KOPT-K1 (cell line): ENCODE measurements around the gene PLEKHO2.
A peak's percentile ranks its signal among the peaks of the same experiment; 100 is the strongest.

Source experiments
- H3K27ac ChIP-seq: fragments of 200-600 bp; sonication (generic); 2 replicates; pipeline ENCODE4 v1.5.1; 2016; ENCODE audit warnings: antibody characterized with exemption, mild to moderate bottlenecking, low read depth, low read length; ENCODE audit not compliant: poor library complexity, severe bottlenecking
- H3K36me3 ChIP-seq: fragments of 200-600 bp; sonication (generic); 2 replicates; pipeline ENCODE4 v1.5.1; 2017; ENCODE audit warnings: antibody characterized with exemption, mild to moderate bottlenecking, low read length, moderate library complexity; ENCODE audit not compliant: insufficient read depth
- H3K9me3 ChIP-seq: fragments of 200-600 bp; sonication (generic); 2 replicates; pipeline ENCODE4 v1.5.1; 2017; ENCODE audit warnings: antibody characterized with exemption, low read length, mild to moderate bottlenecking; ENCODE audit not compliant: insufficient read depth, poor library complexity, severe bottlenecking

The PLEKHO2 gene

GRCh38 chr15:64861331-64861730, 19.6 kb downstream of the PLEKHO2 start:
- peaks cover 86% of the 10 kb centered on the region for H3K36me3 ChIP-seq
- no peaks in the 10 kb centered on the region for H3K9me3 ChIP-seq
- H3K27ac ChIP-seq = no peak overlapping the region

GRCh38 chr15:64861960-64862359, 20.2 kb downstream of the PLEKHO2 start:
- Histone ChIP-seq H3K36me3 (peaks cover 86% of the 10 kb centered on the region), H3K9me3 (no peaks in the 10 kb centered on the region), H3K27ac (no peak overlapping the region)

GRCh38 chr15:64862408-64862807, 20.7 kb downstream of the PLEKHO2 start:
- peaks cover 86% of the 10 kb centered on the region for H3K36me3 ChIP-seq
- no peaks in the 10 kb centered on the region for H3K9me3 ChIP-seq
- H3K27ac ChIP-seq = no peak overlapping the region

- H3K36me3 ChIP-seq = peaks cover 77% of the 10 kb centered on the region
- H3K9me3 ChIP-seq = no peaks in the 10 kb centered on the region
- no peak overlapping the region for H3K27ac ChIP-seq
Measured at GRCh38 chr15:64864068-64864467, 22.4 kb downstream of the PLEKHO2 start.

GRCh38 chr15:64865126-64865997, 23.6 kb downstream of the PLEKHO2 start:
- no peak overlapping the region for H3K27ac ChIP-seq
- H3K9me3 ChIP-seq = no peaks in the 10 kb centered on the region
- H3K36me3 ChIP-seq = peaks cover 64% of the 10 kb centered on the region

- Histone ChIP-seq H3K27ac (no peak overlapping the region), H3K9me3 (no peaks in the 10 kb centered on the region), H3K36me3 (peaks cover 57% of the 10 kb centered on the region)
Measured at GRCh38 chr15:64865998-64866520, 24.3 kb downstream of the PLEKHO2 start.

- peaks cover 33% of the 10 kb centered on the region for H3K36me3 ChIP-seq
- no peaks in the 10 kb centered on the region for H3K9me3 ChIP-seq
- H3K27ac ChIP-seq = no peak overlapping the region
Measured at GRCh38 chr15:64869501-64869900, 27.8 kb downstream of the PLEKHO2 start.

- Histone ChIP-seq H3K36me3 (peaks cover 25% of the 10 kb centered on the region), H3K9me3 (no peaks in the 10 kb centered on the region)
Measured at GRCh38 chr15:64870353-64870752, 28.6 kb downstream of the PLEKHO2 start.

GRCh38 chr15:64875641-64876223, 34.0 kb downstream of the PLEKHO2 start:
- Histone ChIP-seq H3K27ac (no peak overlapping the region), H3K36me3 (no peaks in the 10 kb centered on the region), H3K9me3 (no peaks in the 10 kb centered on the region)

More at GRCh38 chr15:64870353-64870752, 28.6 kb downstream of the PLEKHO2 start:
- no peak overlapping the region for H3K27ac ChIP-seq

- Histone ChIP-seq H3K27ac (peak overlapping the region; percentile 22), H3K36me3 (no peaks in the 10 kb centered on the region), H3K9me3 (no peaks in the 10 kb centered on the region)
Measured at GRCh38 chr15:64877435-64877834, 35.7 kb downstream of the PLEKHO2 start.

GRCh38 chr15:64878705-64879104, 37.0 kb downstream of the PLEKHO2 start:
- Histone ChIP-seq H3K9me3 (no peaks in the 10 kb centered on the region), H3K27ac (no peak overlapping the region), H3K36me3 (no peaks in the 10 kb centered on the region)

- Histone ChIP-seq H3K27ac (no peak overlapping the region), H3K36me3 (no peaks in the 10 kb centered on the region)
Measured at GRCh38 chr15:64883100-64883581, 41.4 kb downstream of the PLEKHO2 start.

GRCh38 chr15:64883997-64884511, 42.3 kb downstream of the PLEKHO2 start:
- no peaks in the 10 kb centered on the region for H3K36me3 ChIP-seq
- no peaks in the 10 kb centered on the region for H3K9me3 ChIP-seq
- H3K27ac ChIP-seq = no peak overlapping the region

More at GRCh38 chr15:64883100-64883581, 41.4 kb downstream of the PLEKHO2 start:
- no peaks in the 10 kb centered on the region for H3K9me3 ChIP-seq

- H3K27ac ChIP-seq = no peak overlapping the region
- no peaks in the 10 kb centered on the region for H3K36me3 ChIP-seq
- no peaks in the 10 kb centered on the region for H3K9me3 ChIP-seq
Measured at GRCh38 chr15:64884679-64885078, 43.0 kb downstream of the PLEKHO2 start.

- Histone ChIP-seq H3K27ac (no peak overlapping the region), H3K9me3 (no peaks in the 10 kb centered on the region), H3K36me3 (no peaks in the 10 kb centered on the region)
Measured at GRCh38 chr15:64888336-64888735, 46.6 kb downstream of the PLEKHO2 start.
